ENCODE measurements around the gene TOPAZ1.
"Not testable (repeated sequence)": the region's sequence is repeated elsewhere in the genome, so short reads cannot be mapped to it uniquely, and the experiment has no call there.

TOPAZ1 gene

DNA sequence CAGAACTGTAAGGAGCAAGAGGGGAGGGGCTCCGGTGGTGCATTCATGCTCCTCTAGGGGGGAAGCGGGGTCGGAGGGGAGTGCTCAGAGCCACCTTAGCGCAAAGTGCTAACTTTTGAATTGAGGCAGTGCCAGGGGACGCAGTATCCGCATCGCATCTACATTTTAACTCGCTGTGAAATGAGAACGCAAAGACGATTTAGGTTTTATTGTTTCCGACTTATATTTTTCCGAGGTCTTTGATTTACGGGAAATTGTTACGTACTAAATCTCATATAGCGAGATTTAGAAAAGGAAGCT lies 97.1 kb downstream of the TOPAZ1 start:
- no peak for DNase-seq (ENCODE audit: low spot score)
- TF ChIP-seq, protein P1, sequence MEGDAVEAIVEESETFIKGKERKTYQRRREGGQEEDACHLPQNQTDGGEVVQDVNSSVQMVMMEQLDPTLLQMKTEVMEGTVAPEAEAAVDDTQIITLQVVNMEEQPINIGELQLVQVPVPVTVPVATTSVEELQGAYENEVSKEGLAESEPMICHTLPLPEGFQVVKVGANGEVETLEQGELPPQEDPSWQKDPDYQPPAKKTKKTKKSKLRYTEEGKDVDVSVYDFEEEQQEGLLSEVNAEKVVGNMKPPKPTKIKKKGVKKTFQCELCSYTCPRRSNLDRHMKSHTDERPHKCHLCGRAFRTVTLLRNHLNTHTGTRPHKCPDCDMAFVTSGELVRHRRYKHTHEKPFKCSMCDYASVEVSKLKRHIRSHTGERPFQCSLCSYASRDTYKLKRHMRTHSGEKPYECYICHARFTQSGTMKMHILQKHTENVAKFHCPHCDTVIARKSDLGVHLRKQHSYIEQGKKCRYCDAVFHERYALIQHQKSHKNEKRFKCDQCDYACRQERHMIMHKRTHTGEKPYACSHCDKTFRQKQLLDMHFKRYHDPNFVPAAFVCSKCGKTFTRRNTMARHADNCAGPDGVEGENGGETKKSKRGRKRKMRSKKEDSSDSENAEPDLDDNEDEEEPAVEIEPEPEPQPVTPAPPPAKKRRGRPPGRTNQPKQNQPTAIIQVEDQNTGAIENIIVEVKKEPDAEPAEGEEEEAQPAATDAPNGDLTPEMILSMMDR (IDR thresholded peaks at IDR 0.05; ENCODE audit: extremely low read depth, missing control alignments): no peak

DNA sequence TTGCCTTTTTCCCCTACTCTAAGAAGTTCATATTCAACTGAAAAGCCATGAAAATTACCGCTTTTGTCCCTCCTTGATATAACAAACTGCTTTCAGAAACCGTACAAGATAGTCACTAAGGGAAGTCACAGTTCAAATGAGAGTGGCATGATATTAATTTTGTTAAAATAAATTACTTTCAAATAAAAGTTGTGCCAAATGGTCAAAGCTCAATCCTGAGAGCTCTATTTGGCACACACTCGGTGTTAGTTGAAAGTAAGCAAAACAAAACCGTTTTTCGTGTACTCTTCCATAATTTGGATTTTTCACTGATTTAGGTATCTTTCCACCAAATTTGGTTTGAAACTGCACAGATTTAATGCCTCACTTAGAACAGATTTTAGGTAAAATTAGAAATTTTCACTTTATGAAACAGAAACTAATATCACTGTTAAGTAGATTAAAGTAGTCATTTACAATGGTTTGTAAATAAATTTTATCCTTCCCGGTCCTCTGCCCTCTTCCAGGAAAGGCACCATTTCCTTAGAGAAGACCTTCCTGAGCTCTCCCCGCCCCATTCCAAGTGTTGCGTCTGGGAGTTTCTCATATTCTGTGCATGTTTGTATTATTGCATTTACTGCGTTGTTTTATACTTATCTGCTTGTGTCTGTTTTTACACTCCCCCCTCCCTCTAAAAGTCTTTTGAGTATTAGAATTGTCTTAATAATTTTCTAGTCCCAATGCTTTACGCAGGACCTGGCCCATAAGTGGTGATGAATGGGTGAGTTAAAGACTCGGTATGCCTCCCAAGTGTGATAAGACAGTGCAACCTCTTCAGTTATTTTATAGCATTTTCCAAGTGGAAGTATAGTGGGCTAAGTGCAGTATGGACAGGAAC lies 97.7 kb downstream of the TOPAZ1 start:
- DNase-seq (ENCODE audit: low spot score): no peak
- TF ChIP-seq, protein P1 (IDR thresholded peaks at IDR 0.05; ENCODE audit: extremely low read depth, missing control alignments): no peak

DNA sequence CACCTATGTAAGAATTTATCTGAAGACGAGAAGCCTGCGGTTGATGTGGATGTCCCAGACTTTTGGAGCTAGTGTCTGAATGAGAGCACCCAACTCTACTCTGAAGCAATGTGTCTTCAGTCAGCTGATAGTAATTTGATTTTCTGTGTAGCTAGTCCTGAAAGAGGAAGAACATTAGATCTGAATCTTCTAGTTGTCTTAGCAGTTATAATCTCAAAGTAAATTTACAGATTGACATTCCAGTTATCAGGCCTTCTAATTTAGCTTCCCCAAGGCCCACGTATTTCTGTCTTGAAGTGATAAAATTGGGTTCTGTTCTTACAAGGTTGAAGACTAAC lies 98.3 kb downstream of the TOPAZ1 start:
- TF ChIP-seq, protein P1 (IDR thresholded peaks at IDR 0.05; ENCODE audit: extremely low read depth, missing control alignments): no peak
- no peak for DNase-seq (ENCODE audit: low spot score)

DNA sequence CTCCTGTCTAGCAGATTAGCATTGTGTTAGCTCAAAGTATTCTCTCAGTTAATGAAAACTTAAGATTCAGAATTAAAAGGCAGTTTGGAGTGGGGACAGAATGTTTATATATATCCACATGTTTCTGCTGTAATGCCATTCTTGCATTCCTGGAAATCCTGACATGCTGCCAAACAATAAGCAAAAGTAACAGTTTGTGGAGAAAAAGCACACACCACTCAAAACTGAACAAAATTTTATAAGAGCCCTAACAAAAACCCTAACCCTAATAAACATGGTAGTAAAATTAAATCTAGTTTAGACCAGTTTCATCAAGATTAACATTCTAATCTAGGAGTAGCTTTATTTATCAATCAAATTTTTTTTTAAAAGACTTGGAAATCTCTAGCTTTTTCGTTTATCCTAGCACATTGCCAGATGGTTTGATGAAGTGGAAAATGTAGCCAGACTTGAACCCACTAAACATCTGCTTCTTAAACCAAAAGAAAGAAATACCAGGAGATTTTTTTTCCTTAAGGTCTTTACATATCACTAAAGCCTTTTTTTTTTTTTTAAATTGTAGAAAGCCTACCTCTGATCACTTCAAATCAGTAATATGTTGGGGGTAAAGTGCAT lies 100.6 kb downstream of the TOPAZ1 start:
- TF ChIP-seq, protein P1 (IDR thresholded peaks at IDR 0.05; ENCODE audit: extremely low read depth, missing control alignments): no peak
- no peak for DNase-seq (ENCODE audit: low spot score)

DNA sequence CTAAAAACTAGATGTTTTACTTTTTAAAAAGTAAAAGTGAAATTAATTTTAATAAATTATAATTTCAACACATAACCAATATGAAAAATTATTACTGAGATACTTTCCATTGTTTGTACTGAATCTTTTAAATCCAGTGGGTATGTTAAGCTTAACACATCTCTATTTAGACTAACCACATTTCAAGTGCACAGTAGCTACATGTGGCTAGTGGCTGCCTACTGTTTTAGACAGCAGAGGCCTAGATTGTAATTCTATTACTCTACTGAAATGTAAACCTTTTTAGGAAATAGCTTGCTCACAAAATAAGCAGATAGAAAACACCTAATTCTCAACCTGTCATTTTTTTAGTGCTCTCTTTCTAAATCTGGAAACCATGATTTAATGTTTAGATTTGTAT lies 101.7 kb downstream of the TOPAZ1 start:
- no peak for DNase-seq (ENCODE audit: low spot score)
- TF ChIP-seq, protein P1 (IDR thresholded peaks at IDR 0.05; ENCODE audit: extremely low read depth, missing control alignments): no peak

DNA sequence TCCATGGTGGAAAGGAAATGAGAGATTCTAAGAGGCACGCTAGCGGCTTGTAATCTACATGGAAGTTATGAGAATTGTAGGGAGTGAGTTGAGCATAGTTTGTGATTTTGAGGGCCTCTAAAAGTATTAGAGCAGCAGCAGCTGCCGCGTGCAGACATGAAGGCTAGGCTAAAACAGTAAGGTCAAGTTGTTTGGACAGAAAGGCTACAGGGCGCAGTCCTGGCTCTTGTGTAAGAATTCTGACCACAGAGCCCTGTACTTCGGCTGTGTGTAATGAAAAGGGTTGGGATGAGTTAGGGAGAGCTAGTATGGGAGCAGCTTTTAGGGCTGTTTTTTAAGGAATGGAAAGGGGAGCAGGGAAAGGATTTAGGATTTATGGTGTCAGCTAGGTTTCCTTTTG lies 104.9 kb downstream of the TOPAZ1 start:
- not testable (repeated sequence) for DNase-seq (ENCODE audit: low spot score)

DNA sequence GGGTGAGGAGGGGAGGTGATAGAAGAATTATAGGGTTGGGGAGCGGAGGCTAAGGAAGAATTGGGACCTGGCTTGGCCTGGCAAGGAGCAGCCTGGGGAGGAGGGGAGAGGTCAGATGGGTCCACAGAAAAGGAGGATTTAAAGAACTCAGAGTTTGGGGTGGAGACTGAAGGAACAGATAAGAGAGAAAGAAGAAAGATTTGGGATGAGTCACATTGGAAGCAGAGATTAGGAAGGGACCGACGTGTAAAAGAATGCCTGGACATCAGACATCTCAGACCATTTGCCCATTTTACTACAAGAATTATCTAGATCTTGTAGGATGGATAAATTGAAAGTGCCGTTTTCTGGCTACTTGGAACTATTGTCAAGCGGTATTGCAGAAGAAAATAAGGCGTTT lies 107.3 kb downstream of the TOPAZ1 start:
- no peak for DNase-seq (ENCODE audit: low spot score)
- TF ChIP-seq, protein P1 (IDR thresholded peaks at IDR 0.05; ENCODE audit: extremely low read depth, missing control alignments): no peak
